OCI-LY7 (cell line): Measurements from ENCODE around the gene CALR3.

Experiments used
- CTCF ChIP-seq: fragments of 200-600 bp; sonication (generic); conservative IDR thresholded peaks from 2 replicates; pipeline ENCODE4 v1.5.1; 2014; ENCODE audit warnings: mild to moderate bottlenecking, antibody characterized with exemption, low read length, moderate library complexity, mixed read lengths
- EZH2phosphoT487 ChIP-seq: fragments of 200-600 bp; sonication (generic); IDR thresholded peaks from 2 replicates; pipeline ENCODE4 v1.6.1; 2018; ENCODE audit warnings: low read depth, borderline replicate concordance, mild to moderate bottlenecking, mixed run types, antibody characterized with exemption, low read length, moderate library complexity, mixed read lengths

GRCh38 chr19:16509141-16510061 is 13.4 kb upstream of the CALR3 start:
- TF ChIP-seq CTCF (no peak), EZH2phosphoT487 (no peak)
